ENCODE measurements around the gene DNAH8. TPM values are rescaled to one million over a fixed set of nuclear protein-coding genes. Genes with fewer than 3 reads are reported as not detected.

Gene DNAH8
- total and polyA plus RNA-seq, 4 experiments from 2014 or later = 0.04 to 0.17 (median 0.09) TPM; not detected in 1

DNA sequence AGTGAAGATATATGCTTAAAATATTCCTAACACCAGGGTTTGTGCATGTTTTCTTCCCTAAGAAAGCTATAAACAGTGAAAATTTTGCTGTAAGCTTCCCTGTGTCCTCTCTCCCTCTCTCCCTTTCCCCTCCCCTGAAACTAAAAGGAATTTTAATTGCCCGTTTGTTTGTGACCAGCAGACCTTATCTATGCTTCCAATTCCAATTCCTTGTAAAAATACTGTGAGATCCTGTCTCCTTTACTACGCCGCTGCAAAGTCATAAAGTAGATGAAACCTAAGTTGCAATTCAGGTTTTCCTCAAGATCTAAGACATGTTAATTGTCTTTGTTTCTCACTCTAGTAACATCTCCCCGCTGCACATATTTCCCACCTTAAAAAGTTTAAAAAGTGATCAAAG, 82.3 kb downstream of the DNAH8 start:
- CTCF ChIA-PET (ENCODE audit: partially characterized antibody) = no interaction called here
- Histone ChIP-seq H3K4me3 (ENCODE audit: low read length in 2 of 2) (no peak overlapping the region), H3K27me3 (ENCODE audit: insufficient read depth, low read length) (no peaks in the 10 kb centered on the region), H3K27ac (ENCODE audit: low read depth, low read length) (no peak overlapping the region), H3K4me1 (ENCODE audit: insufficient read depth, low read length) (no peaks in the 10 kb centered on the region), H3K9me3 (ENCODE audit: control insufficient read depth in 1 of 2, low read length in 2 of 2) (no peaks in the 10 kb centered on the region), H3K36me3 (ENCODE audit: insufficient read depth, low read length) (no peaks in the 10 kb centered on the region)
- intact Hi-C loops (cut with micrococcal nuclease) = no loop called here
- H3K4me1 Mint-ChIP-seq = no peaks in the 10 kb centered on the region
- POLR2A ChIA-PET (ENCODE audit: partially characterized antibody) = no interaction called here
- DNase-seq = no peak
- H3K36me3 Mint-ChIP-seq = no peaks in the 10 kb centered on the region
- H3K9me3 Mint-ChIP-seq = no peaks in the 10 kb centered on the region
- H3K27ac Mint-ChIP-seq = no peak overlapping the region
- H3K4me3 Mint-ChIP-seq = no peak overlapping the region
- peaks cover 14 to 47% of the 10 kb centered on the region in 2 donors for H3K27me3 Mint-ChIP-seq

DNA sequence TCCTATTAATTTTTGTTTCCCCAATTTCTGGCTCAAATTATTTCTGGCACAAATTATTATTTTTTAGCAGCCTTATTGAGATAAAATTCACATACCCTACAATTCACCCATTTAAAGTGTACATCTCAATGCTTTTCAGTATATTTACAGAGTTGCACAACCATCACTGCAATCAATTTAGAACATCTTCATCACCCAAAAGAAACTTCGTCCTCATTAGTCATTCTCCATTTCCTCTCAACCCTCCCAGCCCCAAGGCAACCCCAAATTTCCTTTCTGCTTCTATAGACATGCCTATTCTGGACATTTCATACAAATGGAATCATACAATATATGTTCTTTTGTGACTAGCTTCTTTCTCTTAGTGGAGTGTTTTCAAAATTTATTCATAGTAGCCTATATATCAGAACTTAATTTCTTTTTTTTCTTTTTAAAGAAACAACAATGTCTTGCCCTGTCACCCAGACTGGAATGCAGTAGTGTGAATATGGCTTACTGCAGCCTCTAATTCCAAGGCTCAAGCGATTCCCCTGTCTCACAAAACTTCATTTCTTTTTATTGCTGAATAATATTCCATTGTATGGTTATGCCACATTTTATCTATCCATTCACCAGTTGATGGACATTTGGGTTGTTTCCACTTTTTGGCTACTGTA, 84.5 kb downstream of the DNAH8 start:
- Mint-ChIP-seq H3K9me3 (peaks cover 0 to 1% (median 0%) of the 10 kb centered on the region in 8 donors), H3K4me1 (no peaks in the 10 kb centered on the region), H3K27me3 (peaks cover 13 to 49% of the 10 kb centered on the region in 2 donors), H3K4me3 (no peak overlapping the region), H3K27ac (no peak overlapping the region), H3K36me3 (no peaks in the 10 kb centered on the region)
- no peak overlapping the region for H3K27ac ChIP-seq (ENCODE audit: low read depth, low read length)
- intact Hi-C loops (cut with micrococcal nuclease) = no loop called here
- H3K4me3 ChIP-seq (ENCODE audit: low read length in 2 of 2) = no peak overlapping the region
- H3K27me3 ChIP-seq (ENCODE audit: insufficient read depth, low read length) = no peaks in the 10 kb centered on the region
- no peak for DNase-seq
- ChIA-PET POLR2A (ENCODE audit: partially characterized antibody) (no interaction called here), CTCF (ENCODE audit: partially characterized antibody) (no interaction called here)
- no peaks in the 10 kb centered on the region for H3K9me3 ChIP-seq (ENCODE audit: control insufficient read depth in 1 of 2, low read length in 2 of 2)
- H3K36me3 ChIP-seq (ENCODE audit: insufficient read depth, low read length) = no peaks in the 10 kb centered on the region
- H3K4me1 ChIP-seq (ENCODE audit: insufficient read depth, low read length) = no peaks in the 10 kb centered on the region

DNA sequence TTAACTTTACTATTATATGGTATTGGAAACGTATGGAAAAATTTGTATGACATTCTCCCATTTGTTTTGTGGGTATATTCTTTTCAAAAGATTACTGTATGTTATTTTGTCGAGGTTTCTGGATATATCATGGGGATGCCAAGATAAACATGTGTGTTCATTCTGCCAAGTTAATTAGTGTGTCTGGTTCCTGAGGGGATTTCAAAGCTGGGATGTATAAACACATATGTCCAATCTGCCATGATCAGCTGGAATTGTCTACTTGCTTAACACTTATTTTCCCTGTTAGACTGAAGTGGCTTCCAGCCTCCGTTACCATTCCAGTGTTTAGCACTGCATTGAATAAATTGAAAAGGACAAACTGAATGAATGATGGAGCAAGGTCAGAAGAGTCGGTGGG, 86.2 kb downstream of the DNAH8 start:
- Histone ChIP-seq H3K27ac (ENCODE audit: low read depth, low read length) (no peak overlapping the region), H3K36me3 (ENCODE audit: insufficient read depth, low read length) (no peaks in the 10 kb centered on the region), H3K4me1 (ENCODE audit: insufficient read depth, low read length) (no peaks in the 10 kb centered on the region), H3K27me3 (ENCODE audit: insufficient read depth, low read length) (no peaks in the 10 kb centered on the region), H3K9me3 (ENCODE audit: control insufficient read depth in 1 of 2, low read length in 2 of 2) (no peaks in the 10 kb centered on the region), H3K4me3 (ENCODE audit: low read length in 2 of 2) (no peak overlapping the region)
- H3K9me3 Mint-ChIP-seq = peaks cover 0 to 1% (median 0%) of the 10 kb centered on the region in 8 donors
- H3K27me3 Mint-ChIP-seq = peaks cover 21 to 49% of the 10 kb centered on the region in 2 donors
- POLR2A ChIA-PET (ENCODE audit: partially characterized antibody) = no interaction called here
- no peak for DNase-seq
- H3K4me1 Mint-ChIP-seq = no peaks in the 10 kb centered on the region
- intact Hi-C loops (cut with micrococcal nuclease) = no loop called here
- no peaks in the 10 kb centered on the region for H3K36me3 Mint-ChIP-seq
- no peak overlapping the region for H3K27ac Mint-ChIP-seq
- CTCF ChIA-PET (ENCODE audit: partially characterized antibody) = no interaction called here
- H3K4me3 Mint-ChIP-seq = no peak overlapping the region

DNA sequence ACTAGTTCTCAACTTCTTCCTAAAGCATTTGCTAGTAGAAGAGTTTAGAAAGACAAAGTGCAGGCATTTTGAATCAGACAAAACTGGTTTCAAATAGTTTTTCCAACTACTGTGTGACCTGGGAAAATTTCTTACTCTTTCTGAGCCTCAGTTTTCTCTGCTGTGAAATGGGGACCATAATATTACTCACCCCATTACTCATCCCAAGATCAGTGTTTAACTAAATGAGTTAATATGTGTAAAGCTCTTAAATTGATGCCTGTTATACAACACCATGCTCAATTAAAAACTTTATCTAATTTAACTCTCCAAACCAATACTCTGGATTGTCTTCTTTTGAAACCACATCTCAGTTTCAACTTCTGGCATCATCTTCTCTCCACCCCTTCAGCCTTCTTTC, 87.4 kb downstream of the DNAH8 start:
- H3K4me1 Mint-ChIP-seq = no peaks in the 10 kb centered on the region
- no peaks in the 10 kb centered on the region for H3K36me3 ChIP-seq (ENCODE audit: insufficient read depth, low read length)
- H3K4me3 Mint-ChIP-seq = no peak overlapping the region
- no peak overlapping the region for H3K27ac Mint-ChIP-seq
- H3K36me3 Mint-ChIP-seq = no peaks in the 10 kb centered on the region
- peaks cover 0 to 1% (median 0%) of the 10 kb centered on the region in 8 donors for H3K9me3 Mint-ChIP-seq
- no peaks in the 10 kb centered on the region for H3K27me3 ChIP-seq (ENCODE audit: insufficient read depth, low read length)
- peaks cover 21 to 46% of the 10 kb centered on the region in 2 donors for H3K27me3 Mint-ChIP-seq
- H3K9me3 ChIP-seq (ENCODE audit: control insufficient read depth in 1 of 2, low read length in 2 of 2) = no peaks in the 10 kb centered on the region
- no peak overlapping the region for H3K27ac ChIP-seq (ENCODE audit: low read depth, low read length)
- ChIA-PET CTCF (ENCODE audit: partially characterized antibody) (no interaction called here), POLR2A (ENCODE audit: partially characterized antibody) (no interaction called here)
- no peaks in the 10 kb centered on the region for H3K4me1 ChIP-seq (ENCODE audit: insufficient read depth, low read length)
- no peak overlapping the region for H3K4me3 ChIP-seq (ENCODE audit: low read length in 2 of 2)
- intact Hi-C loops (cut with micrococcal nuclease) = no loop called here
- no peak for DNase-seq

DNA sequence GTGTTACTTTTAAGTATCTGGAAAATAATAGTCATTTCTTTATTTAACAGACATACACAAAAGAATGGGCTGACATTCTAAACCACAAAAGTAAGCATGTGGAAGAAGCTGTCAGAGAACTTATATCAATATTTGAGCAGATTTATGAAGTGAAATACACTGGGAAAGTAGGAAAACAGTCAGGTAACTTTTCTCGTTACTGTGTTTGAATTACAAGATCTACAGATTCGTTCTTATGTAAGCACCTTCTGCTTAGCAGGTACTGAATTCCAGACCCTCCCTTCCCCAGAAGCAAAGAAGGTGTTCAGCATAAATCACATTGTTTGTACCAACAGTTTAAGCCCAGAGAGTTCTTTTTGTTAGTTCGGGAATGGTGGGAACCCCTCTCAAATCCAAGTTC, 88.0 kb downstream of the DNAH8 start:
- Histone ChIP-seq H3K4me1 (ENCODE audit: insufficient read depth, low read length) (no peaks in the 10 kb centered on the region), H3K4me3 (ENCODE audit: low read length in 2 of 2) (no peak overlapping the region), H3K27me3 (ENCODE audit: insufficient read depth, low read length) (no peaks in the 10 kb centered on the region), H3K27ac (ENCODE audit: low read depth, low read length) (no peak overlapping the region), H3K36me3 (ENCODE audit: insufficient read depth, low read length) (no peaks in the 10 kb centered on the region), H3K9me3 (ENCODE audit: control insufficient read depth in 1 of 2, low read length in 2 of 2) (no peaks in the 10 kb centered on the region)
- Mint-ChIP-seq H3K4me1 (no peaks in the 10 kb centered on the region), H3K27ac (no peak overlapping the region), H3K36me3 (no peaks in the 10 kb centered on the region), H3K4me3 (no peak overlapping the region), H3K27me3 (peaks cover 19 to 41% of the 10 kb centered on the region in 2 donors), H3K9me3 (peaks cover 0 to 1% (median 0%) of the 10 kb centered on the region in 8 donors)
- intact Hi-C loops (cut with micrococcal nuclease) = no loop called here
- ChIA-PET CTCF (ENCODE audit: partially characterized antibody) (no interaction called here), POLR2A (ENCODE audit: partially characterized antibody) (no interaction called here)
- no peak for DNase-seq

DNA sequence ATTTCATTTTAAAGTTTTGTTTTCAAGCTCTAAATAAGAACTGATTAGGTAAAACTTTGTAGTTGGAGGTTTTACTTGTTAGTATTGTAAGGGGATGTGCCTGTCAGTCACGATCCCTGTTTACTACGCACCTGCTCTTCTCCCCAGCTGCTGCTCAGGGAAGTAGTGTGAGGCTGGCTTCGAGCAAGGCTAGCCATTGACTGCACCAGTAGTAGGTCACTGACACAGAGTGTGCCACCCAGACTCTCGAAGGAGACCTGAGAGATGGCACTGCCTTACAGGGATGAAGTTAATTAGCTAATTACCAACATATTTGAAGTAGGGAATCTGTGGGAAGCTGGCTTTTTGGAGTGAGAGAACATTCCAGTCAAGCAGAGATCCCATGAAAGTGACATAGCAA, 89.2 kb downstream of the DNAH8 start:
- Histone ChIP-seq H3K4me3 (ENCODE audit: low read length in 2 of 2) (no peak overlapping the region), H3K27me3 (ENCODE audit: insufficient read depth, low read length) (no peaks in the 10 kb centered on the region), H3K27ac (ENCODE audit: low read depth, low read length) (no peak overlapping the region), H3K36me3 (ENCODE audit: insufficient read depth, low read length) (no peaks in the 10 kb centered on the region), H3K9me3 (ENCODE audit: control insufficient read depth in 1 of 2, low read length in 2 of 2) (no peaks in the 10 kb centered on the region), H3K4me1 (ENCODE audit: insufficient read depth, low read length) (no peaks in the 10 kb centered on the region)
- H3K27me3 Mint-ChIP-seq = peaks cover 18 to 39% of the 10 kb centered on the region in 2 donors
- H3K36me3 Mint-ChIP-seq = no peaks in the 10 kb centered on the region
- H3K4me1 Mint-ChIP-seq = no peaks in the 10 kb centered on the region
- H3K27ac Mint-ChIP-seq = no peak overlapping the region
- ChIA-PET CTCF (ENCODE audit: partially characterized antibody) (no interaction called here), POLR2A (ENCODE audit: partially characterized antibody) (no interaction called here)
- no peak overlapping the region for H3K4me3 Mint-ChIP-seq
- DNase-seq = no peak
- intact Hi-C loops (cut with micrococcal nuclease) = no loop called here
- H3K9me3 Mint-ChIP-seq = peaks cover 0 to 1% (median 0%) of the 10 kb centered on the region in 8 donors

DNA sequence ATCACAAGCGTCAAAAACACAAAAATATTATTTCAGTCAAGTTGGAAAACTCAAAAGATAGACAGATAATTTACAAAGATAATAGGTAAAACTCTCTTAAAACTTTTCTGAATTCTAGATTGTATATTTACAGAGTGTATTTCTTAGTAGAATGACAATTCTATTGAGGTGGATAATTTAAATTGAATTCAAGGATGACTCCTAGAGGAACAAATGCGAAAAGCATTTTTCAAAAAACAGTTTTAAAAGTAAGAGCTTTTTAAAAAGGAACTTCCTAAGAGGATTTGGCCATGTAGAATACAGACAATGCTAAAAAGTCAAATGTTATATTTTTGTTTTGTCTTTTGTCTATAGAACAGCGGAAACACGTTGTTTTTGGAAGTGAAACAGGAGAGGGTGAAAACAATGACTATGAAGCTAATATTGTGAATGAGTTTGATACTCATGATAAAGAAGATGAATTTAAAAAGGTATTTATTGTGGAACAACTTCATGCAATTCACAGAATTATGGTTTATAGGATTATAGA, 90.1 kb downstream of the DNAH8 start:
- no peak overlapping the region for H3K27ac Mint-ChIP-seq
- H3K9me3 Mint-ChIP-seq = peaks cover 0 to 1% (median 0%) of the 10 kb centered on the region in 8 donors
- intact Hi-C loops (cut with micrococcal nuclease) = no loop called here
- Histone ChIP-seq H3K27ac (ENCODE audit: low read depth, low read length) (no peak overlapping the region), H3K4me1 (ENCODE audit: insufficient read depth, low read length) (no peaks in the 10 kb centered on the region), H3K9me3 (ENCODE audit: control insufficient read depth in 1 of 2, low read length in 2 of 2) (no peaks in the 10 kb centered on the region), H3K4me3 (ENCODE audit: low read length in 2 of 2) (no peak overlapping the region), H3K27me3 (ENCODE audit: insufficient read depth, low read length) (no peaks in the 10 kb centered on the region), H3K36me3 (ENCODE audit: insufficient read depth, low read length) (no peaks in the 10 kb centered on the region)
- H3K27me3 Mint-ChIP-seq = peaks cover 19 to 34% of the 10 kb centered on the region in 2 donors
- H3K4me1 Mint-ChIP-seq = no peaks in the 10 kb centered on the region
- H3K36me3 Mint-ChIP-seq = no peaks in the 10 kb centered on the region
- DNase-seq = no peak
- ChIA-PET CTCF (ENCODE audit: partially characterized antibody) (no interaction called here), POLR2A (ENCODE audit: partially characterized antibody) (no interaction called here)
- H3K4me3 Mint-ChIP-seq = no peak overlapping the region

All from CD4-positive, alpha-beta memory T cell (primary cell).